ENCODE results near the gene GPC6. TPM values are rescaled to one million over a fixed set of nuclear protein-coding genes. Genes with fewer than 3 reads are reported as not detected.

Gene GPC6
- polyA plus RNA-seq, 1 donor (not counting 4 experiments of a cell fraction or from before 2014, with no cell fraction given) = 0.42 TPM

GRCh38 chr13:93284064-93284463 lies 57.5 kb downstream of the GPC6 start:
- Histone ChIP-seq H4K20me1 (ENCODE audit: control insufficient read depth, extremely low read depth, insufficient read depth, low read length) (no peaks in the 10 kb centered on the region), H3K4me2 (ENCODE audit: control insufficient read depth, extremely low read depth, insufficient read depth, low read depth, low read length) (no peak overlapping the region), H3K4me1 (ENCODE audit: control insufficient read depth, extremely low read depth, insufficient read depth, low read length) (no peaks in the 10 kb centered on the region), H3K9me3 (ENCODE audit: control insufficient read depth, low read depth, low read length) (no peaks in the 10 kb centered on the region), H3K36me3 (ENCODE audit: control insufficient read depth in 2 of 2, extremely low read depth in 1 of 2, insufficient read depth in 2 of 2, low read length in 2 of 2) (no peaks in the 10 kb centered on the region), H2AFZ (ENCODE audit: control insufficient read depth, low read length) (no peak overlapping the region), H3K4me3 (ENCODE audit: control insufficient read depth in 2 of 3, extremely low read depth in 1 of 3, insufficient read depth in 2 of 3, low read depth in 1 of 3, low read length in 3 of 3) (no peak overlapping the region), H3K9ac (ENCODE audit: control insufficient read depth, extremely low read depth, insufficient read depth, low read length) (no peak overlapping the region), H3K9me1 (ENCODE audit: control insufficient read depth, extremely low read depth, insufficient read depth, low read length) (no peaks in the 10 kb centered on the region), H3K27ac (ENCODE audit: control insufficient read depth, insufficient read depth, low read length) (no peak overlapping the region), H3K27me3 (ENCODE audit: control insufficient read depth, extremely low read depth, insufficient read depth, low read length) (no peaks in the 10 kb centered on the region), H3K79me2 (ENCODE audit: control insufficient read depth, insufficient read depth, low read length) (no peaks in the 10 kb centered on the region)
- DNase-seq (ENCODE audit: low read depth, low spot score) (no peak), FAIRE-seq (no peak)
- dilution Hi-C loops (cut with MboI; ENCODE audit: extremely low pct_ligation_motif_present, low sequenced_read_pairs) = no loop called here
- TF ChIP-seq EZH2 (IDR thresholded peaks at IDR 0.05; ENCODE audit: low read length) (no peak), CTCF (optimal IDR thresholded peaks at IDR 0.05 in 1 of 3, IDR thresholded peaks at IDR 0.05 in 1 of 3, conservative IDR thresholded peaks at IDR 0.05 in 1 of 3; ENCODE audit: extremely low read depth in 1 of 3, insufficient read depth in 2 of 3, low read length in 3 of 3) (no peak)

- TF ChIP-seq CTCF (optimal IDR thresholded peaks at IDR 0.05 in 1 of 3, IDR thresholded peaks at IDR 0.05 in 1 of 3, conservative IDR thresholded peaks at IDR 0.05 in 1 of 3; ENCODE audit: extremely low read depth in 1 of 3, insufficient read depth in 2 of 3, low read length in 3 of 3) = no peak
- TF ChIP-seq EZH2 (IDR thresholded peaks at IDR 0.05; ENCODE audit: low read length) = no peak
- dilution Hi-C loops (cut with MboI; ENCODE audit: extremely low pct_ligation_motif_present, low sequenced_read_pairs) = no loop called here
- FAIRE-seq = no peak
- H3K36me3 ChIP-seq (ENCODE audit: control insufficient read depth in 2 of 2, extremely low read depth in 1 of 2, insufficient read depth in 2 of 2, low read length in 2 of 2) = no peaks in the 10 kb centered on the region
- H4K20me1 ChIP-seq (ENCODE audit: control insufficient read depth, extremely low read depth, insufficient read depth, low read length) = no peaks in the 10 kb centered on the region
- H3K27ac ChIP-seq (ENCODE audit: control insufficient read depth, insufficient read depth, low read length) = no peak overlapping the region
- no peak overlapping the region for H2AFZ ChIP-seq (ENCODE audit: control insufficient read depth, low read length)
- DNase-seq (ENCODE audit: low read depth, low spot score) = no peak
- H3K79me2 ChIP-seq (ENCODE audit: control insufficient read depth, insufficient read depth, low read length) = no peaks in the 10 kb centered on the region
- no peaks in the 10 kb centered on the region for H3K27me3 ChIP-seq (ENCODE audit: control insufficient read depth, extremely low read depth, insufficient read depth, low read length)
- H3K9me3 ChIP-seq (ENCODE audit: control insufficient read depth, low read depth, low read length) = no peaks in the 10 kb centered on the region
- H3K4me1 ChIP-seq (ENCODE audit: control insufficient read depth, extremely low read depth, insufficient read depth, low read length) = no peaks in the 10 kb centered on the region
- H3K9me1 ChIP-seq (ENCODE audit: control insufficient read depth, extremely low read depth, insufficient read depth, low read length) = no peaks in the 10 kb centered on the region
- H3K4me2 ChIP-seq (ENCODE audit: control insufficient read depth, extremely low read depth, insufficient read depth, low read depth, low read length) = no peak overlapping the region
- H3K4me3 ChIP-seq (ENCODE audit: control insufficient read depth in 2 of 3, extremely low read depth in 1 of 3, insufficient read depth in 2 of 3, low read depth in 1 of 3, low read length in 3 of 3) = no peak overlapping the region
- H3K9ac ChIP-seq (ENCODE audit: control insufficient read depth, extremely low read depth, insufficient read depth, low read length) = no peak overlapping the region
These were observed 59.4 kb downstream of the GPC6 start for GRCh38 chr13:93286047-93286446.

Data from keratinocyte (primary cell).